Upper lobe of right lung (tissue), 1 donor: ENCODE data around the gene SMTN. TPM values are rescaled to one million over a fixed set of nuclear protein-coding genes. Genes with fewer than 3 reads are reported as not detected.
A peak's percentile ranks its signal among the peaks of the same experiment; 100 is the strongest.

ENCODE experiments used
- ATAC-seq: fragments of 200-7000 bp; cut with Tn5 transposase; one replicate; pipeline ENCODE4 v1.9.1; 2020; ENCODE audit warnings: mild to moderate bottlenecking, moderate library complexity
- DNase-seq: peaks from one replicate; pipeline ENCODE4 v3.0.0-alpha.2; 2020
- H3K27ac ChIP-seq: fragments of 200-600 bp; one replicate; pipeline ENCODE4 v1.8.0; 2022
- H3K27me3 ChIP-seq: fragments of 200-600 bp; one replicate; pipeline ENCODE4 v1.8.0; 2022; ENCODE audit warnings: mild to moderate bottlenecking
- H3K36me3 ChIP-seq: fragments of 200-600 bp; one replicate; pipeline ENCODE4 v1.8.0; 2022
- H3K4me1 ChIP-seq: fragments of 200-600 bp; one replicate; pipeline ENCODE4 v1.8.0; 2022
- H3K4me3 ChIP-seq: fragments of 200-600 bp; one replicate; pipeline ENCODE4 v1.8.0; 2022; ENCODE audit warnings: mild to moderate bottlenecking
- H3K9me3 ChIP-seq: fragments of 200-600 bp; one replicate; pipeline ENCODE4 v1.8.0; 2022
- intact Hi-C: fragments of 100-400 bp; cut with DNase I; formaldehyde crosslinking; loops from one replicate; pipeline ENCODE4 v1.11.0; 2022
- total RNA-seq: library from RNA; stranded (reverse); fragmentation: NEBNext Ultra II Directional; extraction: Animal tissue kit (Norgen Biotek cat#: 25700); gene quantifications from one replicate; pipeline ENCODE4 v1.2.1, GENCODE V29; 2021
- TF ChIP-seq, protein P1 (sequence below): fragments of 200-600 bp; IDR thresholded peaks from one replicate; pipeline ENCODE4 v1.8.0; 2022; ENCODE audit warnings: antibody characterized with exemption
- donor health status: DM: no; HTN: yes; CAD: no; lungs with severe emphysema.

SMTN gene
- total RNA-seq, 1 donor from 2014 or later = 71.6 TPM

- Histone ChIP-seq H3K27ac (no peak overlapping the region), H3K4me1 (peaks cover 4% of the 10 kb centered on the region), H3K9me3 (no peaks in the 10 kb centered on the region), H3K4me3 (no peak overlapping the region), H3K27me3 (no peaks in the 10 kb centered on the region), H3K36me3 (no peaks in the 10 kb centered on the region)
- DNase-seq = peak; percentile 29
- no peak for ATAC-seq
- TF ChIP-seq, protein P1, sequence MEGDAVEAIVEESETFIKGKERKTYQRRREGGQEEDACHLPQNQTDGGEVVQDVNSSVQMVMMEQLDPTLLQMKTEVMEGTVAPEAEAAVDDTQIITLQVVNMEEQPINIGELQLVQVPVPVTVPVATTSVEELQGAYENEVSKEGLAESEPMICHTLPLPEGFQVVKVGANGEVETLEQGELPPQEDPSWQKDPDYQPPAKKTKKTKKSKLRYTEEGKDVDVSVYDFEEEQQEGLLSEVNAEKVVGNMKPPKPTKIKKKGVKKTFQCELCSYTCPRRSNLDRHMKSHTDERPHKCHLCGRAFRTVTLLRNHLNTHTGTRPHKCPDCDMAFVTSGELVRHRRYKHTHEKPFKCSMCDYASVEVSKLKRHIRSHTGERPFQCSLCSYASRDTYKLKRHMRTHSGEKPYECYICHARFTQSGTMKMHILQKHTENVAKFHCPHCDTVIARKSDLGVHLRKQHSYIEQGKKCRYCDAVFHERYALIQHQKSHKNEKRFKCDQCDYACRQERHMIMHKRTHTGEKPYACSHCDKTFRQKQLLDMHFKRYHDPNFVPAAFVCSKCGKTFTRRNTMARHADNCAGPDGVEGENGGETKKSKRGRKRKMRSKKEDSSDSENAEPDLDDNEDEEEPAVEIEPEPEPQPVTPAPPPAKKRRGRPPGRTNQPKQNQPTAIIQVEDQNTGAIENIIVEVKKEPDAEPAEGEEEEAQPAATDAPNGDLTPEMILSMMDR = no peak
- intact Hi-C loops = no loop called here
Measured at GRCh38 chr22:31148488-31148887, 67.4 kb downstream of the SMTN start.

DNA sequence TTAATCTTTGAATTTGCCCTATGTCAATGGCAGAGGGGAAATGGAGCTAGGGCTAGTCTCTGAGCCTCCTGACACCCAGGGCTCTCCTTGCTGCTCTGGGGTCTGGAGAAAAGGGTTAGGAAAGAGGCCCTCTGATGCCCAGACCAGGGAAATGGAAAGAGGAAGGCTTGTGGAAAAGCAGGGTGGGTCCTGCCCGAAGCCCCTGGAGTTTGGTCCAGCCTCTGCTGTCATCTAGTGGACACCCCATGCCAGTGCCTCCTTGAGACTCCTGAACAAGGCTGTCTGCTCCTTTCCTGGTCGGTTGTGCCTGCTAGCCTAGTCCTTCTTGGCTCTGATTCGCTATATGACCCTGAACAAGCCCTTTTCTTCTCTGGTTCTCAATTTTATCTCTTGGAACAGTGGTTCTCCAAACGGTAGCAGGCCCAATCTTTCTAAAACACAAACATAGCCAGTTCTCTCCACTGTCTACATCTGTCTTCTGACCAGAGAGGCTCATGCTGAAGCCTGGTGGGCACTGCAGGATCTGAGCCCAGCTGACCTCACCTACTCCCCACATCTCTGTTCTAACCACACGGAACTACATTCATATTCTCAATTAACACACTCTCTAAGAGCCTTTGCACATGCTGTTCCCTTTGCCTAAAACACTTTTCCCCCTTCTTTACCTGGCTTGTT, 68.0 kb downstream of the SMTN start:
- peak; percentile 77 for DNase-seq
- H3K36me3 ChIP-seq = no peaks in the 10 kb centered on the region
- TF ChIP-seq, protein P1 = peak; percentile 86
- H3K27me3 ChIP-seq = no peaks in the 10 kb centered on the region
- no peak overlapping the region for H3K27ac ChIP-seq
- no peaks in the 10 kb centered on the region for H3K9me3 ChIP-seq
- peak; percentile 98 for ATAC-seq
- no peak overlapping the region for H3K4me3 ChIP-seq
- intact Hi-C loops = no loop called here
- peaks cover 4% of the 10 kb centered on the region for H3K4me1 ChIP-seq

- no peak for DNase-seq
- no peak for ATAC-seq
- H3K4me1 ChIP-seq = peaks cover 4% of the 10 kb centered on the region
- TF ChIP-seq, protein P1 = peak; percentile 13
- no peak overlapping the region for H3K4me3 ChIP-seq
- intact Hi-C loops = no loop called here
- H3K27me3 ChIP-seq = no peaks in the 10 kb centered on the region
- no peak overlapping the region for H3K27ac ChIP-seq
- H3K36me3 ChIP-seq = no peaks in the 10 kb centered on the region
- no peaks in the 10 kb centered on the region for H3K9me3 ChIP-seq
Measured at GRCh38 chr22:31150615-31151014, 69.5 kb downstream of the SMTN start.

GRCh38 chr22:31151872-31152271, 70.8 kb downstream of the SMTN start:
- H3K36me3 ChIP-seq = no peaks in the 10 kb centered on the region
- peaks cover 8% of the 10 kb centered on the region for H3K4me1 ChIP-seq
- TF ChIP-seq, protein P1 = no peak
- ATAC-seq (no peak), DNase-seq (no peak)
- no peak overlapping the region for H3K4me3 ChIP-seq
- H3K27ac ChIP-seq = no peak overlapping the region
- H3K27me3 ChIP-seq = no peaks in the 10 kb centered on the region
- intact Hi-C loops = no loop called here
- no peaks in the 10 kb centered on the region for H3K9me3 ChIP-seq

- intact Hi-C loops = no loop called here
- DNase-seq (peak; percentile 6), ATAC-seq (no peak)
- Histone ChIP-seq H3K27ac (no peak overlapping the region), H3K9me3 (no peaks in the 10 kb centered on the region), H3K4me1 (peaks cover 8% of the 10 kb centered on the region), H3K36me3 (no peaks in the 10 kb centered on the region), H3K4me3 (no peak overlapping the region), H3K27me3 (no peaks in the 10 kb centered on the region)
- TF ChIP-seq, protein P1 = no peak
Measured at GRCh38 chr22:31153357-31153756, 72.2 kb downstream of the SMTN start.

Other genes with a start within 250 kb of the SMTN start
- 20.0 TPM for gene MORC2, start 112.5 kb upstream of the SMTN start, total RNA-seq
- 71.8 TPM for gene TUG1, start 112.1 kb upstream of the SMTN start, total RNA-seq
- gene SELENOM, start 26.2 kb downstream of the SMTN start, total RNA-seq = 89.0 TPM
- gene INPP5J, start 41.6 kb downstream of the SMTN start, total RNA-seq = 4.5 TPM
- gene PLA2G3, start 59.2 kb downstream of the SMTN start, total RNA-seq = 6.9 TPM
- gene RNF185, start 78.9 kb downstream of the SMTN start, total RNA-seq = 37.9 TPM
- 63.0 TPM for gene LIMK2, start 131.0 kb downstream of the SMTN start, total RNA-seq
- gene PIK3IP1, start 211.2 kb downstream of the SMTN start, total RNA-seq = 56.4 TPM